Naive thymus-derived CD4-positive, alpha-beta T cell (primary cell): ENCODE measurements around the gene NENF. TPM values are rescaled to one million over a fixed set of nuclear protein-coding genes. Genes with fewer than 3 reads are reported as not detected.

Experiments
- ATAC-seq: fragments of 150-1000 bp; cut with Tn5 transposase; 2 replicates; pipeline ENCODE4 v1.10.0; 2021; ENCODE audit warnings: mild to moderate bottlenecking, moderate library complexity
- CTCF ChIA-PET: fragments of 350-600 bp; sonication (Branson Sonifier 250); formaldehyde crosslinking; loops from one replicate; lab custom pipeline; 2021; ENCODE audit warnings: antibody characterized with exemption; lab: Charles Lee
- POLR2A ChIA-PET: fragments of 350-600 bp; sonication (Branson Sonifier 250); formaldehyde crosslinking; loops from one replicate; lab custom pipeline; 2021; ENCODE audit warnings: antibody characterized with exemption, inconsistent platforms; lab: Charles Lee
- DNase-seq, 9 donors: peaks; one replicate each; pipeline versions ENCODE4 v3.0.0 to v3.0.0-alpha.2; 2020 to 2022; ENCODE audit warnings: mixed read lengths in 1 of 9
- H3K27ac ChIP-seq: one replicate; pipeline ENCODE4 v1.7.0; 2013; ENCODE audit warnings: mild to moderate bottlenecking, low read depth, low read length, moderate library complexity
- H3K27me3 ChIP-seq, 2 donors: one replicate each; pipeline ENCODE4 v1.7.0; 2013; ENCODE audit warnings: low read length in 2 of 2, mild to moderate bottlenecking in 2 of 2, moderate library complexity in 2 of 2; ENCODE audit not compliant: control insufficient read depth in 2 of 2, insufficient read depth in 2 of 2
- H3K36me3 ChIP-seq, 3 experiments: 1 replicate in 2 of 3; 2 replicates in 1 of 3; pipeline ENCODE4 v1.7.0; 2013; ENCODE audit warnings: low read length in 3 of 3, mild to moderate bottlenecking in 3 of 3, moderate library complexity in 1 of 3; ENCODE audit not compliant: insufficient read depth in 3 of 3, control insufficient read depth in 2 of 3
- H3K4me1 ChIP-seq, 2 donors: one replicate each; pipeline ENCODE4 v1.7.0; 2013; ENCODE audit warnings: low read length in 2 of 2, mild to moderate bottlenecking in 2 of 2, moderate library complexity in 1 of 2; ENCODE audit not compliant: control insufficient read depth in 2 of 2, insufficient read depth in 2 of 2
- H3K4me3 ChIP-seq: 2 replicates; pipeline ENCODE4 v1.7.0; 2013; ENCODE audit warnings: mild to moderate bottlenecking, low read length
- H3K9me3 ChIP-seq, 3 experiments: 1 replicate in 2 of 3; 2 replicates in 1 of 3; pipeline ENCODE4 v1.7.0; 2013; ENCODE audit warnings: low read length in 3 of 3; ENCODE audit not compliant: control insufficient read depth in 2 of 3
- H3K27ac Mint-ChIP-seq, 9 donors: one replicate each; pipeline ENCODE4 v1.8.0; 2020 to 2022; ENCODE audit warnings: mixed read lengths in 9 of 9, mild to moderate bottlenecking in 8 of 9, moderate library complexity in 5 of 9, inconsistent platforms in 2 of 9
- H3K27me3 Mint-ChIP-seq, 5 donors: one replicate each; pipeline ENCODE4 v1.8.0; 2021 to 2022; ENCODE audit warnings: mixed read lengths in 5 of 5, mild to moderate bottlenecking in 1 of 5
- H3K36me3 Mint-ChIP-seq, 5 donors: one replicate each; pipeline ENCODE4 v1.8.0; 2020 to 2022; ENCODE audit warnings: mixed read lengths in 5 of 5, mild to moderate bottlenecking in 3 of 5, inconsistent platforms in 1 of 5
- H3K4me1 Mint-ChIP-seq, 7 donors: one replicate each; pipeline ENCODE4 v1.8.0; 2020 to 2022; ENCODE audit warnings: mixed read lengths in 7 of 7, mild to moderate bottlenecking in 3 of 7, inconsistent platforms in 1 of 7
- H3K4me3 Mint-ChIP-seq, 10 donors: one replicate each; pipeline ENCODE4 v1.8.0; 2020 to 2022; ENCODE audit warnings: mild to moderate bottlenecking in 10 of 10, mixed read lengths in 10 of 10, moderate library complexity in 6 of 10, inconsistent platforms in 2 of 10
- H3K9me3 Mint-ChIP-seq, 11 donors: one replicate each; pipeline ENCODE4 v1.8.0; 2020 to 2022; ENCODE audit warnings: mixed read lengths in 11 of 11, mild to moderate bottlenecking in 4 of 11, inconsistent platforms in 1 of 11, moderate library complexity in 1 of 11
- intact Hi-C, 2 donors: fragments of 100-400 bp; cut with micrococcal nuclease; formaldehyde crosslinking; loops; one replicate each; pipeline ENCODE4 v1.15.1; 2023
- polyA plus RNA-seq, 2 donors: library from polyadenylated mRNA; unstranded; fragments of 300-500 nt; fragmentation: Illumina TruSeq; gene quantifications; one replicate each; pipeline ENCODE4 v1.2.3, GENCODE V29; 2021
- total RNA-seq, 6 experiments: library from RNA in 5 of 6; stranded (reverse) in 5 of 6; gene quantifications; 1 replicate in 5 of 6; 2 replicates in 1 of 6; pipeline ENCODE4 v1.2.3 and lab custom pipeline; 2021 to 2026

NENF gene
- total and polyA plus RNA-seq, 7 experiments from 2014 or later, result 16.0 to 73.0 (median 22.9) TPM

DNA sequence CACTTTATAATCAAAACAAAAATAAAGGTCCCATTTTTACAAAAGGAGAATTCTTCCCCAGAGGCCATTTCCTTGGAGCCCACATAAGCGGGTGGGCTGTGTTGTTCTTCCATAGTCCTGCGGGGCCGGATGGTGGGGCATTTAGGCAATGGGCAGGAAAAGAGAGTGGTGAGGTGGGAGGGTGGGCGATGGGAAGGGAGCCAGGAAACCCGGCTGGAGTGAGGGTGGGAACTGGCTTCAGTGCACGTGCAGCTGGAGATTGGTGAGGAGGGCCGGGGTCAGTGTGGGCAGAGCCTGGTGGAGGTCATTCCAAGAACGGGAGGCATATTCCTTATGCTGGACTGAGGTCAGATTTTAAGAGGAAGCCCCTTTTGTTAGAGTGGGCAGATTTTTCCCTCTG is 13.6 kb downstream of the NENF start:
- POLR2A ChIA-PET, result no interaction called here
- CTCF ChIA-PET, result interaction anchor here (0.7 kb wide), 1 partner anchor 392 kb away, joined by 3 read pairs; no protein-coding TSS in a partner anchor
- no peaks in the 10 kb centered on the region for H3K4me1 ChIP-seq
- Mint-ChIP-seq H3K4me3 (no peak overlapping the region), H3K36me3 (peaks cover 3 to 28% (median 11%) of the 10 kb centered on the region in 5 donors), H3K27me3 (no peaks in the 10 kb centered on the region), H3K9me3 (peaks cover 0 to 1% (median 0%) of the 10 kb centered on the region in 11 donors), H3K4me1 (peaks cover 0 to 3% (median 0%) of the 10 kb centered on the region in 7 donors), H3K27ac (no peak overlapping the region)
- no peaks in the 10 kb centered on the region for H3K9me3 ChIP-seq
- no peak overlapping the region for H3K4me3 ChIP-seq
- intact Hi-C loops, result no loop called here
- no peaks in the 10 kb centered on the region for H3K27me3 ChIP-seq
- DNase-seq (no peak), ATAC-seq (no peak)
- H3K36me3 ChIP-seq, result peaks cover 0 to 24% (median 0%) of the 10 kb centered on the region in 3 experiments
- no peak overlapping the region for H3K27ac ChIP-seq

DNA sequence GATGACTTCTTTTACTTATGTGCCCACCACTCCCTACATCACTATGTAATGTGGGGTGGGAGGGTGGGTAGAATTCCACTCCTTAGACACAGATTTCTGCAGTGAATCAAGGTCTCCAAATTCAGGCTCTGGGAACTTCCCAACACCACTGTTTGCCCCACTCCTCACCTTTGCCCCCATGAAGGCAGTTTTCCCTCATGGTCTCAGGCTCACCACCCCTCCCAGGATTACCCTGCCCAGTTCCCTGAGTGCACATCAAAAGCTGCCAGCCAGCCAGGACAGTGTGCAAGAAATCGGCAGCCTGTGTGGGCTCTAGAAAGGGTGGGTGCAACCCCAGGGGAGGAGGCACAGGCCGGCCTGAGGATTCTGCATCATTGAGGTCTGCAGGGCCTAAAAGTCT is 14.8 kb downstream of the NENF start:
- ATAC-seq (no peak), DNase-seq (no peak)
- ChIA-PET POLR2A (no interaction called here), CTCF (no interaction called here)
- Mint-ChIP-seq H3K9me3 (peaks cover 0 to 1% (median 0%) of the 10 kb centered on the region in 11 donors), H3K27ac (peak overlapping the region in 2 of 9 donors; percentile 32 to 49), H3K4me1 (peaks cover 0 to 3% (median 0%) of the 10 kb centered on the region in 7 donors), H3K36me3 (peaks cover 0 to 23% (median 9%) of the 10 kb centered on the region in 5 donors), H3K4me3 (no peak overlapping the region), H3K27me3 (no peaks in the 10 kb centered on the region)
- Histone ChIP-seq H3K4me1 (no peaks in the 10 kb centered on the region), H3K36me3 (peaks cover 0 to 24% (median 0%) of the 10 kb centered on the region in 3 experiments), H3K4me3 (no peak overlapping the region), H3K27me3 (no peaks in the 10 kb centered on the region), H3K9me3 (no peaks in the 10 kb centered on the region), H3K27ac (no peak overlapping the region)
- intact Hi-C loops, result no loop called here

DNA sequence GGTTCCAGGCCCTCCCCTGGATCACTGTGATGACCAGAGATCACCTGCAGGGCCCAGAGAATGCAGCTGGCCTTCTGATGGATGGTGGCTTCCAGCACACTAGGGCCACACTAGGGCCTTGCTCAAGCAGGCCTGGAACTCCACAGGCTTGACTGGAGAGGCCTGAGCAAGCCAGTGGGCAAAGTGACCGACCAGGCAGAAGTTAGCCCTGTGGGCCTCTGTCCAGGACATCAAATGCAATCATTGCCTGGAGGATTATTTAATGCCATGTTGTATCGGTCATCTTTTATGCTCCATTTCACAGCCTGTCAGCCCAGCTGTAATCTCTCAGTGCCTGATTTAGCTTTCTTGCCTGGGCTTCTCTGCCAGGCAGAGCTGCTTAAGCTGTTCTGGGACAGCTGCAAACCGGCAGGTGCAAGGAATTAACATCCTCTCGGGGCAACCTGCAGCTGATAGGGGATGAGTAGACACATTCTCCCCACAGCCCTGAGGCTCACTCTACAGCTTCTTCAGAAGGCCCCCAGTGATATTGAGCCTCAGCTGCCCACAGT is 17.7 kb downstream of the NENF start:
- H3K4me1 ChIP-seq, result no peaks in the 10 kb centered on the region
- H3K4me3 ChIP-seq, result no peak overlapping the region
- no peak overlapping the region for H3K27ac ChIP-seq
- DNase-seq, result no peak
- Mint-ChIP-seq H3K27ac (no peak overlapping the region), H3K36me3 (peaks cover 0 to 6% (median 0%) of the 10 kb centered on the region in 5 donors), H3K4me1 (peaks cover 0 to 3% (median 0%) of the 10 kb centered on the region in 7 donors), H3K27me3 (no peaks in the 10 kb centered on the region), H3K4me3 (no peak overlapping the region), H3K9me3 (peaks cover 0 to 1% (median 0%) of the 10 kb centered on the region in 11 donors)
- no peak for ATAC-seq
- ChIA-PET POLR2A (no interaction called here), CTCF (interaction anchor here (5.1 kb wide), 1 partner anchor 379 kb away, joined by 31 read pairs; no protein-coding TSS in a partner anchor)
- peaks cover 0 to 14% (median 0%) of the 10 kb centered on the region in 3 experiments for H3K36me3 ChIP-seq
- H3K9me3 ChIP-seq, result no peaks in the 10 kb centered on the region
- intact Hi-C loops, result no loop called here
- H3K27me3 ChIP-seq, result no peaks in the 10 kb centered on the region

DNA sequence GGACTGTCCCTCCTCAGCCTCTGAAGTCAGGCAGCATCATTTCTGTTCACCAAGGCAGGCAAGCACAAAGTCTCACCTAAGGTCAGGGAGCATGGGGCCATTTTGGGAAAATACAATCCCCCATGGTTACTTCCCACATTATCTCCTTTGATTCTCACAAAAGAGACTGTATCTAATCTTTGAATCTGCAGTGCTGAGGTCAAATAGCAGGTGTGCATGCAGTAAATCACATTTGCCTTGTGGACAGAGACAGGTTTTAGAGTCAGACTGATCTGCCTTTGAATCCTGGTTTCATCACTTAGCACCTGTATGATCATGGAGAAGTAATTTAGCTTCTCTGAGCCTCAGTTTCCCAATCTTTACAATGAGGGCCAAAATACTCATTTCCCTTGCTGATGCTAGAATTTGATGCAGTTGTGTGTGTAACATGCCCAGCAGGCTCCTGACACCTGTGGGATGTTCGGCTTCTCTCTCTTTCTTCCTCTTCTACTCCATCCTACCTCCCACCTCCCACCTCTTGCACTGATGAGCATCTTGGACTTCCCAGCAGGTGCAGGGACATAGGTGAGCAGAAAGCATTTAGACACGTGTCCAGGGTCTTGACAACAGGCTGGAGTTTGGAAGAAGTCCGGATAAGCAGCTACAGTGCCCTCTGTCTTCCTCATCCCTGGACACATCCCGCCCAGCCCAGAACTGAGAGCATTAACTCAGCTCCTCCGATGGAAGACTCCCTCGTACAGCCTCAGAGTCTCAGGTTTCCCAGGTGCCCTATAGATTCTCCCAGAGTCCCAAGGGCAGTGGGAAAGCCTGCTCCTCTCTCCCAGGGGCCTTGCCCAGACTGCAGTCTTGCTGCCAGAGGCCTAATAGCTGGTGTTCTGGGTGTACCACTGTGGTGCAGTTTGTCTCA is 18.9 kb downstream of the NENF start:
- Mint-ChIP-seq H3K27ac (no peak overlapping the region), H3K36me3 (no peaks in the 10 kb centered on the region), H3K9me3 (peaks cover 0 to 1% (median 0%) of the 10 kb centered on the region in 11 donors), H3K27me3 (no peaks in the 10 kb centered on the region), H3K4me3 (no peak overlapping the region), H3K4me1 (peaks cover 0 to 3% (median 0%) of the 10 kb centered on the region in 7 donors)
- ChIA-PET CTCF (interaction anchor here (1.5 to 5.1 kb wide), 2 partner anchors 380 to 389 kb away, joined by 3 to 31 read pairs; no protein-coding TSS in a partner anchor), POLR2A (interaction anchor here (0.5 kb wide), 1 partner anchor 635 kb away, joined by 3 read pairs; no protein-coding TSS in a partner anchor)
- H3K4me1 ChIP-seq, result no peaks in the 10 kb centered on the region
- intact Hi-C loops, result no loop called here
- DNase-seq (no peak), ATAC-seq (no peak)
- no peak overlapping the region for H3K27ac ChIP-seq
- H3K36me3 ChIP-seq, result peaks cover 0 to 2% (median 0%) of the 10 kb centered on the region in 3 experiments
- H3K4me3 ChIP-seq, result no peak overlapping the region
- no peaks in the 10 kb centered on the region for H3K27me3 ChIP-seq
- H3K9me3 ChIP-seq, result no peaks in the 10 kb centered on the region

DNA sequence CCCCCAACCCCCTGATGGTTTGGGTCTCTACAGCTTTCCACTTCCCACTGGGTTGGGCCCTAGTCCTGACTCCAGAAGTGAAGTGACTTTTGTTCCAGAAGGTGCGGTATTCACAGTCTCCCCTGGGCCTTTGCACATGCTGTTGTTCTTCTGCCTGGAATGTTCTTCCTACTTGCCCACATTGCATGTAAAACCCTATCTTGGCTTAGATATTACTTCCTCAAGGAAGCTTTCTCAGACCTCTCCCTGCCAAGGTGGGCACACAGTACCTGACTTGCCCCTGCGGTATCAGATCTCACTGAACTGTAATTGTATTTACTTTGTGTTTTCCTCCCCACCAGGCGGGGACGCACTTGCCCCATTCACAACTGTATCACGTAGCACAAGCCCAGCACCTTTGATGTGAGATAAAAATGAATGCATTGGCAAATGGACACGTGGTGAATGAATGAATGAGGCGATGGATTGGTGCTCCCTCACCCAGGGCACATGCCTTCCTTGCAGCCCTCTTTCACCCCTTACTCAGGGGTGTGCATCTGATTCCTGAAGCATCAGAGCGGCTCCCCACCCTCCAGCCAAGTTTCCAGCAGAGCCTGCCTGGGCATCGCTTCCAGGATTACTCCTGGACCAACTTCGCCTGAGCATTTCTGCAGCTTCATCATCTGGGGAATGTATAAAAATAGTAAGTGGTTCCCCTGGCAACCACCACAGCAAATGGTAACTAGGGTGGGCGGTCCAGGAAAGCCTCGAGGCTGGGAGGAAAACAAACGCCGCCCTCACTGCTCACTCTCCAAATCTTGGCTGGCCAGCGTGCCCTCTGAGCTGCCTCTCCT is 19.8 kb downstream of the NENF start:
- ChIA-PET POLR2A (no interaction called here), CTCF (interaction anchor here (0.6 to 5.1 kb wide), 4 partner anchors 13 to 772 kb away, joined by 3 to 31 read pairs (median 4); no protein-coding TSS in a partner anchor)
- Mint-ChIP-seq H3K27me3 (no peaks in the 10 kb centered on the region), H3K27ac (no peak overlapping the region), H3K4me3 (no peak overlapping the region), H3K4me1 (peaks cover 0 to 3% (median 0%) of the 10 kb centered on the region in 7 donors), H3K36me3 (no peaks in the 10 kb centered on the region), H3K9me3 (peaks cover 0 to 1% (median 0%) of the 10 kb centered on the region in 11 donors)
- no peaks in the 10 kb centered on the region for H3K36me3 ChIP-seq
- no peak overlapping the region for H3K4me3 ChIP-seq
- no peak overlapping the region for H3K27ac ChIP-seq
- DNase-seq (no peak), ATAC-seq (no peak)
- intact Hi-C loops, result no loop called here
- no peaks in the 10 kb centered on the region for H3K27me3 ChIP-seq
- no peaks in the 10 kb centered on the region for H3K4me1 ChIP-seq
- H3K9me3 ChIP-seq, result no peaks in the 10 kb centered on the region
